ENCODE results near the gene SPTBN1. TPM values are rescaled to one million over a fixed set of nuclear protein-coding genes. Genes with fewer than 3 reads are reported as not detected.

The SPTBN1 gene
- total RNA-seq, 1 donor from 2014 or later: 680 TPM

GRCh38 chr2:54642677-54643430, 186.7 kb downstream of the SPTBN1 start:
- no peak for DNase-seq (ENCODE audit: extremely low read depth, low read depth, low spot score)

- no peak for DNase-seq (ENCODE audit: extremely low read depth, low read depth, low spot score)
Observed at GRCh38 chr2:54644236-54644635, 188.1 kb downstream of the SPTBN1 start.

GRCh38 chr2:54646170-54646927, 190.2 kb downstream of the SPTBN1 start:
- DNase-seq (ENCODE audit: extremely low read depth, low read depth, low spot score): no peak

- no peak for DNase-seq (ENCODE audit: extremely low read depth, low read depth, low spot score)
Observed at GRCh38 chr2:54648256-54648655, 192.1 kb downstream of the SPTBN1 start.

GRCh38 chr2:54649191-54649590, 193.1 kb downstream of the SPTBN1 start:
- DNase-seq (ENCODE audit: extremely low read depth, low read depth, low spot score): no peak

GRCh38 chr2:54649633-54650032, 193.5 kb downstream of the SPTBN1 start:
- DNase-seq (ENCODE audit: extremely low read depth, low read depth, low spot score): no peak

DNA sequence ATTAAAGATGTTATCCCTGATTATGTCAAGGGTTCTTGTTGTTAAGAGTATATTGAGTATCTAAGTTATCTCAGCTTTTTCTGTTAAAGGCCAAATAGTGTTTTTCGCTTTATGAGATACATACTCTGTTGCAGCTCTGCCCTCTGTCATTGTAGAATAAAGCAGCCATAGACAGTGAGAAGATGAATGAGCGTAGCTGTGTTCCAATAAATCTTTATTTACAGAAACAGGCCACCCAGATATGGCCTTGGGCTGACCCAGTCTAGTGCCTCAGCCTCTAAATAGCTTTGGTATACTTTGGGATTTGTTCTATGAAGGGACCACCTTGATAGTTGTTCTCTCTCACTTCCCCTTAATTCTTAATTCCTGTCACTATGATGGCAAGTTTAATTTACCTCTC, 194.5 kb downstream of the SPTBN1 start:
- no peak for DNase-seq (ENCODE audit: extremely low read depth, low read depth, low spot score)

GRCh38 chr2:54651291-54651690, 195.2 kb downstream of the SPTBN1 start:
- DNase-seq (ENCODE audit: extremely low read depth, low read depth, low spot score): no peak

GRCh38 chr2:54652540-54652939, 196.4 kb downstream of the SPTBN1 start:
- DNase-seq (ENCODE audit: extremely low read depth, low read depth, low spot score): no peak

GRCh38 chr2:54653572-54654204, 197.6 kb downstream of the SPTBN1 start:
- DNase-seq (ENCODE audit: extremely low read depth, low read depth, low spot score): no peak

GRCh38 chr2:54655046-54655809, 199.1 kb downstream of the SPTBN1 start:
- no peak for DNase-seq (ENCODE audit: extremely low read depth, low read depth, low spot score)

DNA sequence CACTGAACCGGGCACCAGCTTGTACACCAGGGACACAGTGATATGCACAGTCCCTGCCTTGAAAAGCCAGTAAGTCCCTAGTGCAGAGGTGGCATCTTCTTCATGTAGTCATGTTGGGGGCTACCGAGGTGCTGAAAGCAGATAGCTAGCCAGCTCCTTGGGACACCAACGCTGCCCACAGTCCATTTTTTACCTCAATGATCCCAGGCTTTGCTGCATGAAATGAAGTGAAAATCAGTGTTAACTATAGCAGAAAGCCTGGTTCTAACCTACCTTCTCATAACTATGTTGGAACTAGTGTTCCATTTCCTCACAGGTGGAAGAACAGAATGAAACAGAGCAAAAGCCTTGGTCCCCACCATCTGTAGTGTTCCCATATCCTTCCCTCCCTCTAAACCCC, 200.7 kb downstream of the SPTBN1 start:
- DNase-seq (ENCODE audit: extremely low read depth, low read depth, low spot score): no peak

- DNase-seq (ENCODE audit: extremely low read depth, low read depth, low spot score): no peak
Observed at GRCh38 chr2:54657664-54658083, 201.5 kb downstream of the SPTBN1 start.

DNA sequence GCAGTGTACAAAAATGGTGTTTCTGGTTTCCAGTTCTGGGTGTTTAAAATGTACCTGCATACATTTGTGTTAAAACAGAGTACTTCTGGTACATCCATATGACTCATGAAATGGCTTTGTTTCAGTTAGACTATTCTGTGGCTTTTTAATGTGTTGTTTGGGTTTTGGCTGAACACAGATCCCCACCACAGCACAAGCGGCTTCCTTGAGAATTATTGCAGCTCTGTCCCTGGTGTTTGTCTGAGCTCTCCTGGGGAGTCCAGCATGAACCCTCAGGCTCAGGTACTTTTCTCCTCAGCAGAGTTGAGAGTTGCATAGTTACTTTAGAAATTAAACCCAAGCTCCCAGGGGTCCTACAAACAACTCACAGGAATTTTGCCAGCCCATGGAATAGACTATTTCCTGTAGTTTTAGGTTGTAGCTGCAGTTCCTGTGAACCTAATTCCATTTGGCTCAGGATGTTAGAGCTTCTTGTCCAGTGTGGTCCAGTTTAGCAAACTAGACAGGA, 202.5 kb downstream of the SPTBN1 start:
- no peak for DNase-seq (ENCODE audit: extremely low read depth, low read depth, low spot score)

GRCh38 chr2:54659527-54659926, 203.4 kb downstream of the SPTBN1 start:
- DNase-seq (ENCODE audit: extremely low read depth, low read depth, low spot score): no peak

DNA sequence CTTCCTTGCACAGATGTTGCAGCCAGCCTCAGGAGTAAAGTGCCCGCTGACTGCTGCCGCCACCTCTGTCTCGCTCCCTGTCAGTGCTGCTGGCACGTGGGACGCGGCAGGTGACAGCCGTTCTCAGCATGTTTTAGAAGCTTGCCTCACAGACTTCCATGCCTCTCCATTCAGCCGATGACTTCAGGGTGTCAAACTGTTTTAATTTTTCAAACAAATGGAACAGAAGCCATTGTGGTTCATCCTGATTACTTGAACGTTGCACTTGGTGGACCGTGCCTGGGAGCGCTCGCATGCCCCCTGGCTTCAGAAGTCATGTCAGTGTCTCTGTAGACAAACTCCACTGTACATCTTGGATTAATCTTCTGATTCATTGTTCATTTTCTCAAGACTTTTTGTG, 204.6 kb downstream of the SPTBN1 start:
- no peak for DNase-seq (ENCODE audit: extremely low read depth, low read depth, low spot score)

DNA sequence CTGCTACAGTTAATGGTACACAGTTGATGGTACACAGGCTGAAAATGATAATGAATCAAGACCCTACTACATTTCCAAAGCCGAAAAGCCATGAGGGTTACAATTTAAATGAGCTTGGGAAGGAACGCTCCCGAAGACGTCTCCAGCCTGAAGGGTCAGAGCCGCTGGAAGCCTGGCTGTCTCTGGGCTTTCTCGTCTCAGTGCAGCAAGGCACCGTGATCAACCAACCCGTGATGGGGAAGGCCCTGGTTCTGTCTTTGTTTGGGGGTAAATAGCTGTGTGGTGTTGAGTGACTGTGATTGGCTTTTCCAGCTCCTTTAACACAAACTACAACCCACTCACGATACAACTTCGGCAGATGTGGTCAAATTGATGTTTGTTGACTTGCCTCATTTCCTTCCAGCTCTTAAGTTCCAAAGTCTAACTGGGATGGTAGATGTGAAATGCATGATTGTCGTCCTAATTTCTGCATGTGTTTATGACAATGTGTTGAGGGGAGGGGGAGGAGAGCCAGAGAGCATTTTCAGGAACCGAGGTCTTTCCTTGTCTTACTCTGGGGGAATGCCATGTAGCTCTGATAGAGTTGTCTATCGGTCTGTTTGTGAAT, 207.4 kb downstream of the SPTBN1 start:
- DNase-seq (ENCODE audit: extremely low read depth, low read depth, low spot score): no peak

DNA sequence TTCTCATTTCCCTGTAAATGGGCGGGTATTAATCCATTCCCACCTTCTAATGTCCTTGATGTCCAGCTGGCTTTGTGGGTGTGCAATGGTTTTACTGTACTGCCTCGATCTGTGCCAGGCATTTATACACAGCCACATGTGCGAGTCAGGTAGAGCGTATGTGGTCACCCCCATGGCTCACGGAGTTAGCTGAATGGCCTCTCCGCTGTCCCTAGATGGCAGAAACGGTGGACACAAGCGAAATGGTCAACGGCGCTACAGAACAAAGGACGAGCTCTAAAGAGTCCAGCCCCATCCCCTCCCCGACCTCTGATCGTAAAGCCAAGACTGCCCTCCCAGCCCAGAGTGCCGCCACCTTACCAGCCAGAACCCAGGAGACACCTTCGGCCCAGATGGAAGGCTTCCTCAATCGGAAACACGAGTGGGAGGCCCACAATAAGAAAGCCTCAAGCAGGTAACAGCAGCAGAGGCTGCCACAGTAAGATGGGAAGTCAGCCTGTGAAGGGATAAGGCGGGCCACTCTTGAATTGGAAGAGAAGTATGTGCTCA, 208.2 kb downstream of the SPTBN1 start:
- no peak for DNase-seq (ENCODE audit: extremely low read depth, low read depth, low spot score)

DNA sequence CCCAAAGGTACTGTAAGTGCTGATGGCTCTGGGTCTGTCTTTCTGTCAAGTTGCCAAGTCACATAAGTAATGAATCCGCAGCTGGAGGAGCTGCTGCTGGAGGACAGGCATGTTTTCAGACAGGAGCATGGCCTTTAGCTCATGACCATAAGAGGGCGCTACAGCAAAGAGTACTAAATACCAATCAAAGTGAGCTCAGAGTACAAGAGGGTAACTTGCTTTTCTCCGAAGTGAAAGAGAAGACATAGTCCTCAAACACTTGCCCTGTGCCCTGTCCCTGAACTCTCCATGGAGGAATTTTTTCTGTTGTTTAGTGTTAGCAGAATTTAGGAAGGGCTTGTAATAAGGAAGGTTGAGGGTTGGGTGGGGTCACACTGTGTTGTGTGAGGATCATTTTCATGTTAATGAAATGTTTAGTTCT, 209.3 kb downstream of the SPTBN1 start:
- DNase-seq (ENCODE audit: extremely low read depth, low read depth, low spot score): peak; percentile 47

- DNase-seq (ENCODE audit: extremely low read depth, low read depth, low spot score): no peak
Observed at GRCh38 chr2:54666131-54666633, 210.1 kb downstream of the SPTBN1 start.

Measured in glomerular endothelial cell (primary cell).